Bone marrow (tissue), 2 donors: ENCODE measurements around the gene SLC66A3.

ENCODE experiments used
- DNase-seq, 2 donors: peaks; one replicate each; lab custom pipeline; 2025; lab: John Stamatoyannopoulos, UW

Gene SLC66A3

GRCh38 chr2:11155381-11156035 is at the start of gene SLC66A3:
Gene SLC66A3 (plus strand): TSS chr2:11155467. CDS start chr2:11155547, 80 bp downstream.
- DNase-seq: peak in 1 of 2 donors; percentile 76

- DNase-seq: no peak
These were observed 46.3 kb upstream of the SLC66A3 start for GRCh38 chr2:11109002-11109401.

- no peak for DNase-seq
These were observed 42.3 kb upstream of the SLC66A3 start for GRCh38 chr2:11112870-11113428.

- no peak for DNase-seq
These were observed 37.5 kb upstream of the SLC66A3 start for GRCh38 chr2:11117776-11118175.

- DNase-seq: no peak
These were observed 36.5 kb upstream of the SLC66A3 start for GRCh38 chr2:11118761-11119160.

- DNase-seq: no peak
These were observed 34.0 kb upstream of the SLC66A3 start for GRCh38 chr2:11121099-11121822.

GRCh38 chr2:11121823-11122155 is 33.5 kb upstream of the SLC66A3 start:
- DNase-seq: no peak

- no peak for DNase-seq
These were observed 32.9 kb upstream of the SLC66A3 start for GRCh38 chr2:11122380-11122779.

GRCh38 chr2:11123001-11123809 is 32.1 kb upstream of the SLC66A3 start:
- no peak for DNase-seq

- no peak for DNase-seq
These were observed 31.2 kb upstream of the SLC66A3 start for GRCh38 chr2:11123856-11124759.

- DNase-seq: no peak
These were observed 30.6 kb upstream of the SLC66A3 start for GRCh38 chr2:11124760-11125068.

GRCh38 chr2:11127761-11128160 is 27.5 kb upstream of the SLC66A3 start:
- no peak for DNase-seq

GRCh38 chr2:11128243-11128951 is 26.9 kb upstream of the SLC66A3 start:
- no peak for DNase-seq

- DNase-seq: no peak
These were observed 25.4 kb upstream of the SLC66A3 start for GRCh38 chr2:11129598-11130449.

GRCh38 chr2:11131166-11131920 is 23.9 kb upstream of the SLC66A3 start:
- no peak for DNase-seq

- no peak for DNase-seq
These were observed 23.1 kb upstream of the SLC66A3 start for GRCh38 chr2:11132036-11132671.

GRCh38 chr2:11133238-11133935 is 21.9 kb upstream of the SLC66A3 start:
- DNase-seq: no peak

- no peak for DNase-seq
These were observed 21.3 kb upstream of the SLC66A3 start for GRCh38 chr2:11133936-11134320.
